ENCODE results near the gene MND1.

MND1 gene

GRCh38 chr4:153346563-153346962 is 2.1 kb downstream of the MND1 start:
- no peak for DNase-seq

DNA sequence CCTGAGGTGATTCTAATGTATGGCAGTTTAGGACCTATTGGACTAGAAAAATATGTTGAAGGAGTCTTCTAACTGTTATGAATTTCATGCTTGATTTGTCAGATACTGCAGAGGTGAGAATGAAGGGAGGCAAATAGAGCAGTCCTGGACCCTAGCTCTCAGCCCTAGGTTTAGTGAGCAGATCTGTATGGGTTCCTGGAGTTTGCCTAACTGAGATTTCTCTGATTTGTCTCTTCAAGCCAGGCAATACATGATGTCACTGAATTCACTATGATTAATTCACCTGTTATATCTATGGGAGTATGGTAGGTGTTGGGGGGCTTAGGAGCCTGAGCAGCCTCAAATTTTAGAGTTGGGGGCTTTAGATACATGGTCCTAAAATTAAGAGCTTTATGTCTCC is 2.6 kb downstream of the MND1 start:
- DNase-seq: no peak

DNA sequence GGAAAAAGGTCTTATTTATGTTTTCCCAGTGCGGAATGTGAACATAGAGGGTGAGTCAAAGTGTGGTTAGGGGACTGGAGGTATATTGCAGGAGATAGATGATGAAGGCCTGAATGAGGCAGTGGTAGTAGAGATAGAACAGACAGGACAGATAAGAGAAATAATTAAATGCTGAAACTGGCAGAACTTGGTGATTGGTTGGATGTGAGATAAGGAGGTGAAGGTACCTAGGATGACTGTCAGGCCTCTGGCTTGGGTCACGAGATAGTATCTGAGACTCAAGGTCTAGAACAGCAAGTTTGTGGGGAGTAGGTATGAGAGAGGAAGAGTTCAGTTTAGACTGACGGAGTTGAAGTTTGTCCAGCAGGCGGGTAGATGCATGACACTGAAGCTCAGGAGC is 3.5 kb downstream of the MND1 start:
- no peak for DNase-seq

GRCh38 chr4:153349206-153349805 is 4.8 kb downstream of the MND1 start:
- no peak for DNase-seq

GRCh38 chr4:153362184-153362583 is 17.7 kb downstream of the MND1 start:
- DNase-seq: no peak

GRCh38 chr4:153364061-153364460 is 19.6 kb downstream of the MND1 start:
- DNase-seq: no peak

DNA sequence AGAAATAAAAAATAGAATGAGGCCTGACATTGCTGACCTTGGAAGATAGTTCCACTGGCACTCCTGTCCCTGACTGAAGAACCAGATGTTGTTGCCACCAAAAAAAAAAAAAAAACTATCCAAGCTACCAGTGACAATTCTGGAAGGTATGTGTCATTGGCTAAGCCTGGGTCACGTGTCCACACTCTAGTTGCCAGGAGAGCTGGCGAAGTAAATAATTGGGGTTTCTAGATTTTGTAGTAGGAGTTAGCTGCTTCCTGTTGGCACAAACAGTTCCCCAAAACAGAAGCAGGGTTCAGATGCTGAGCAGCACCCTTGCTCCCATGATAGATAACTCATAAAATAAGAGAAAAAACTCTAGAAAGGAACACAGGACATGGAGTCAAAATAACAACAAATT is 20.5 kb downstream of the MND1 start:
- peak; percentile 56 to 70 (median 63) for DNase-seq

- peak; percentile 6 to 53 (median 39) for DNase-seq
These were observed 22.0 kb downstream of the MND1 start for GRCh38 chr4:153366486-153366885.

GRCh38 chr4:153367092-153367491 is 22.6 kb downstream of the MND1 start:
- no peak for DNase-seq

- DNase-seq: no peak
These were observed 24.5 kb downstream of the MND1 start for GRCh38 chr4:153369021-153369420.

DNA sequence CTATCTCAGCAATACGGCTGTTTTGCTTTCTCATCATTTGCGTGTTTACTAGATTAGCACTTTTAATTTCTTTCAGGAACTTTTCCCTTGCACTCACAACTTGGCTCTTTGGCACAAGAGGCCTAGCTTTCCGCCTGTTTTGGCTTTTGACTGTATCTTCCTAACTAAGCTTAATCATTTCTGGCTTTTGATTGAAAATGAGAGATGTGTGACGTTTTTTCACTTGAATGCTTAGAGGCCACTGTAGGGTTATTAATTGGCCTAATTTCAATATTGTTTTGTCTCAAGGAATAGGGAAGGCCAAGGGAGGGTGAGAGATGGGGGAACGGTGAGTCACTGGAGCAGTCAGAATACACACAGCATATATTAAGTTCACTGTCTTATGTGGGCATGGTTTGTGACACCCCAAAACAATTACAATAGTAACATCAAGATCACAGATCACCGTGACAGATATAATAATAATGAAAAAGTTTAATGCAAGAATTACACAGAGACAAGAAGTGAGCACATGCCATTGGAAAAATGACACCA is 27.3 kb downstream of the MND1 start:
- DNase-seq: no peak

DNA sequence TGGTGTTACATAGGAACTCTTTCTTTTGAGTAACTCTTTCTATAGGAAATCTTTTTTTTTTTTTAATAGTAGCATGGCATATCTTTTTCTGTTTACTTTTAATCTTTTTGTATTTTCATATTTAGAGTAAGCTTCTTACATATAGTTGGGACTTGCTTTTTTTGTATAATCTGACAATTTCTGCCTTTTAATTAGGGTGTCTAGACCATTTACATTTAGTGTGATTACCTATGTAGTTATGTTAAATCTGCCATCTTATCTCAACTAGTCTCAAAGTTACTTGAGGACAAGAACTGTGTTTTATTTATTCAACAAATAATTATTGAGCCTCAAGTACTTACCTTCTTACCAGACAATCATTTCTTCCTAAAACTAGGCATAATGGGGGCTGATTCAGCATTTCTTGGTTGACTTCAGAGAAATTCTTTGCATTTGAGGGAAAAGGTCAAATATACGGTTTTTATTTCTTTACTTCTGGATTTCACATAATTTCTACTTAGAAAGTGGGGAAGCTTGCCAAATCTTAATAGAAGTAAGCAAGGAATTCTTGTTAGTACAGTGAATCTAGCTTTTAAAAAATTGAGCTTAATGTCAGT is 28.6 kb downstream of the MND1 start:
- no peak for DNase-seq

- DNase-seq: no peak
These were observed 30.0 kb downstream of the MND1 start for GRCh38 chr4:153374442-153374841.

DNA sequence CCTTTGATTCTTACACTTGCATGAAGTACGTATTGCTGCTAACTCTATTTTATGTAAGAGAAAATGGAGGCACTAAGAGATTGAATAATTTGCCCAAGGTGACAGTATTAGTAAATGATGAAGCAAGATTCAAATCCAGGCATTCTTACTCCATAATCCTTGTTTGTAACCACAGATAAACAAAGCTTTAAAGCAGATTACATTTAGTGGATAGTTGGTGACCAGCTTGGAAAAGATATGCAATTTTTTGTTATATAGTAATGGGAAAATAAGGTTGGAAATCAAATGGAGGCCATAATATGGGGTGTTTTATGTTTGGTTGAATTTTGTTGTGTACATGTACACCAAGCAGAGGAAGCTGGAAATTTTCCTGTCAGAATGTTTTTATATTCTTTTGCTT is 30.8 kb downstream of the MND1 start:
- DNase-seq: no peak

DNA sequence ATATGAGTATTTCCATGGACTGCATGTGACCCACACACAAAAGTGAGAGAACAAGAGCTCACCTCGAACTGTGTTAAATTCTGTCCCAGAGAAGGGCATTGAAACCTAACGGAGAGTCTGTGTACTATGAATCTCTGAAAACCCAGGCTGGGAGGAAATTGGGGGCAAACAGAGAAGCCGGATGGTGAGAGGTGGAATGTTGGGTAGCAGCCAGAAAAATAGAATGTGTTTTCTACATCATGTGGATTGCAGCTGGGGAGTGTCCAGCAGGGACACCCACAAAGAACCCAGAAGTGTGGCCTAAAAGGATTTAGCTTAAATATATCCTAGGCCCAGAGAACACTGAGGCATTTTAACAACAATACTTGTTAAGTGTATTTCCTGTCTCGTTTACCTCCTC is 38.6 kb downstream of the MND1 start:
- DNase-seq: no peak

GRCh38 chr4:153384160-153384559 is 39.7 kb downstream of the MND1 start:
- DNase-seq: no peak

DNA sequence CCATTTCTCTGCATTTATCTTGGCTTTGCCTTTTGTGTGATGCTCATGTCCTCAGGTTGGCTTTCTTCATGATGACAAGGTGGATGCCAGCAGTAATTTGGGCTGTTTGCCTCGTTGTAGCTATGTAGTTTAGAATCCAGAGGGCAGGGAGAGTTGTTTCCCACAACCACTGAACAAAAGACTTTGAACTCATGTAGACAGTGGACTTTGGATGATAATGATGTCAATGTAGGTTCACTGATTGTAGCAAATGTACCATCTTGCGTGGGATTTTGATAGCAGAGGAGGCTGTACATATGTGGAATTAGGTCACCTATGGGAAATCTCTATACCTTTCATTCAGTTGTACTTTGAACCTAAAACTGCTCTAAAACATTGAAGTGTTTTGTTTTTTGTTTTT is 41.3 kb downstream of the MND1 start:
- no peak for DNase-seq

GRCh38 chr4:153387981-153388380 is 43.5 kb downstream of the MND1 start:
- no peak for DNase-seq

- DNase-seq: no peak
These were observed 48.9 kb downstream of the MND1 start for GRCh38 chr4:153393397-153393796.

- DNase-seq: no peak
These were observed 50.5 kb downstream of the MND1 start for GRCh38 chr4:153394945-153395344.

GRCh38 chr4:153398713-153399112 is 54.2 kb downstream of the MND1 start:
- no peak for DNase-seq

DNA sequence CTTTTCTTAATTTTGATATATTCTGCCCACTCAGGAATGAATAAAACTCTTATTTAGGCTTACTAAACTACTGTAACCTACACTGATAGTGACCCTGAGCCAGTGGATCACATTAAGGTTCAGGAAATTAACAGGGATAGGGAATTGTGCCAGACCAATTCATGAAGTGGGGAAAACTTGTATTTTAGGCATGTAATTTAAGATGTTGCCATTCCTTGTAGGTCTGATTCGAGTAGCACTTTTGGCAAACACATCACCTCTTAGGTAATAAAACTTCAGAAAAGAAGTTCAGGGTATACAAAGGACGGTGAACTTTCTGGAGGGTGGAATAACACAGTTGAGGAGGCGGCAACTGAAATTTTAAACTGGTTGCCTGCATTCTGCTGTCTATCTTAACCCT is 54.9 kb downstream of the MND1 start:
- DNase-seq: no peak

DNA sequence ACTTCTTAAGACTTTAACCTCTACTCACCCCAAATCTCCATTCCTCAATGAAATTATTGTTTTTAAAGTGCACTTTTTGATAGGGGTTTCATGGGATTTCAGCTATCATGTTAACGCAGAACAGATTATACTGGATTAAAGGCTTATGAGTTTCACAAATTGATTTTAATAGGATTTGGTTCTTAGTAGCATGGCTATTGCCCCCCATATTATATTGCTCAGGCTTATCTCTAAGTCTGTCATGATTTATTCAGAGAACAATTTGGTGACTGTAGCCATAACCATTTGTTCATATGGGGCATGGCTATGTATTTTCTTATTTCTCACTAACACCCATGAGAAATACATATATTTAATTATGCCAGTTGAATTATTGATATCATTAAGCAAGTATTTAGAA is 57.0 kb downstream of the MND1 start:
- DNase-seq: no peak

- no peak for DNase-seq
These were observed 57.9 kb downstream of the MND1 start for GRCh38 chr4:153402366-153402765.

GRCh38 chr4:153403726-153404125 is 59.2 kb downstream of the MND1 start:
- DNase-seq: peak in 2 of 3 donors; percentile 14 to 23

All from suppressor macrophage treated with lipopolysaccharide for 1 hour (primary cell).